ENCODE results near the gene MSMO1. TPM values are rescaled to one million over a fixed set of nuclear protein-coding genes. Genes with fewer than 3 reads are reported as not detected.

The MSMO1 gene
- polyA plus RNA-seq, 1 donor (not counting 4 experiments of a cell fraction or from before 2014, with no cell fraction given): 541 TPM

GRCh38 chr4:165324918-165325304, 2.6 kb upstream of the MSMO1 start:
- H3K79me2 ChIP-seq (ENCODE audit: control insufficient read depth, insufficient read depth, low read length): peaks cover 25% of the 10 kb centered on the region
- H3K9me3 ChIP-seq (ENCODE audit: control insufficient read depth, low read depth, low read length): peaks cover 8% of the 10 kb centered on the region
- no peak overlapping the region for H3K9ac ChIP-seq (ENCODE audit: control insufficient read depth, extremely low read depth, insufficient read depth, low read length)
- H3K4me1 ChIP-seq (ENCODE audit: control insufficient read depth, extremely low read depth, insufficient read depth, low read length): peaks cover 15% of the 10 kb centered on the region
- TF ChIP-seq CTCF (optimal IDR thresholded peaks at IDR 0.05 in 1 of 3, IDR thresholded peaks at IDR 0.05 in 1 of 3, conservative IDR thresholded peaks at IDR 0.05 in 1 of 3; ENCODE audit: extremely low read depth in 1 of 3, insufficient read depth in 2 of 3, low read length in 3 of 3) (no peak), EZH2 (IDR thresholded peaks at IDR 0.05; ENCODE audit: low read length) (no peak)
- peaks cover 4% of the 10 kb centered on the region for H4K20me1 ChIP-seq (ENCODE audit: control insufficient read depth, extremely low read depth, insufficient read depth, low read length)
- FAIRE-seq (no peak), DNase-seq (ENCODE audit: low read depth, low spot score) (no peak)
- H3K27ac ChIP-seq (ENCODE audit: control insufficient read depth, insufficient read depth, low read length): peak overlapping the region; percentile 97
- peaks cover 0 to 7% of the 10 kb centered on the region in 2 experiments for H3K36me3 ChIP-seq (ENCODE audit: control insufficient read depth in 2 of 2, extremely low read depth in 1 of 2, insufficient read depth in 2 of 2, low read length in 2 of 2)
- H2AFZ ChIP-seq (ENCODE audit: control insufficient read depth, low read length): no peak overlapping the region
- no peaks in the 10 kb centered on the region for H3K9me1 ChIP-seq (ENCODE audit: control insufficient read depth, extremely low read depth, insufficient read depth, low read length)
- no peaks in the 10 kb centered on the region for H3K27me3 ChIP-seq (ENCODE audit: control insufficient read depth, extremely low read depth, insufficient read depth, low read length)
- no peak overlapping the region for H3K4me2 ChIP-seq (ENCODE audit: control insufficient read depth, extremely low read depth, insufficient read depth, low read depth, low read length)
- no peak overlapping the region for H3K4me3 ChIP-seq (ENCODE audit: control insufficient read depth in 2 of 3, extremely low read depth in 1 of 3, insufficient read depth in 2 of 3, low read depth in 1 of 3, low read length in 3 of 3)
- dilution Hi-C loops (cut with MboI; ENCODE audit: extremely low pct_ligation_motif_present, low sequenced_read_pairs): loop anchor here (25.0 kb wide), 1 partner anchor 137 kb away; no protein-coding TSS in a partner anchor

- peak overlapping the region; percentile 34 for H2AFZ ChIP-seq (ENCODE audit: control insufficient read depth, low read length)
- peak overlapping the region; percentile 97 for H3K27ac ChIP-seq (ENCODE audit: control insufficient read depth, insufficient read depth, low read length)
Observed at GRCh38 chr4:165325732-165326512, 1.5 kb upstream of the MSMO1 start.

More at GRCh38 chr4:165325732-165326512, 1.5 kb upstream of the MSMO1 start:
- Histone ChIP-seq H3K4me3 (ENCODE audit: control insufficient read depth in 2 of 3, extremely low read depth in 1 of 3, insufficient read depth in 2 of 3, low read depth in 1 of 3, low read length in 3 of 3) (peak overlapping the region; percentile 44 to 90 (median 51)), H3K9me1 (ENCODE audit: control insufficient read depth, extremely low read depth, insufficient read depth, low read length) (no peaks in the 10 kb centered on the region), H3K4me1 (ENCODE audit: control insufficient read depth, extremely low read depth, insufficient read depth, low read length) (peaks cover 24% of the 10 kb centered on the region), H4K20me1 (ENCODE audit: control insufficient read depth, extremely low read depth, insufficient read depth, low read length) (peaks cover 13% of the 10 kb centered on the region), H3K79me2 (ENCODE audit: control insufficient read depth, insufficient read depth, low read length) (peaks cover 35% of the 10 kb centered on the region), H3K27me3 (ENCODE audit: control insufficient read depth, extremely low read depth, insufficient read depth, low read length) (no peaks in the 10 kb centered on the region), H3K36me3 (ENCODE audit: control insufficient read depth in 2 of 2, extremely low read depth in 1 of 2, insufficient read depth in 2 of 2, low read length in 2 of 2) (peaks cover 5 to 7% of the 10 kb centered on the region in 2 experiments), H3K4me2 (ENCODE audit: control insufficient read depth, extremely low read depth, insufficient read depth, low read depth, low read length) (peak overlapping the region; percentile 83), H3K9ac (ENCODE audit: control insufficient read depth, extremely low read depth, insufficient read depth, low read length) (peak overlapping the region; percentile 91), H3K9me3 (ENCODE audit: control insufficient read depth, low read depth, low read length) (peaks cover 8% of the 10 kb centered on the region)
- peak; percentile 99 for FAIRE-seq
- TF ChIP-seq CTCF (optimal IDR thresholded peaks at IDR 0.05 in 1 of 3, IDR thresholded peaks at IDR 0.05 in 1 of 3, conservative IDR thresholded peaks at IDR 0.05 in 1 of 3; ENCODE audit: extremely low read depth in 1 of 3, insufficient read depth in 2 of 3, low read length in 3 of 3): no peak
- no peak for TF ChIP-seq EZH2 (IDR thresholded peaks at IDR 0.05; ENCODE audit: low read length)
- dilution Hi-C loops (cut with MboI; ENCODE audit: extremely low pct_ligation_motif_present, low sequenced_read_pairs): loop anchor here (25.0 kb wide), 1 partner anchor 136 kb away; no protein-coding TSS in a partner anchor
- no peak for DNase-seq (ENCODE audit: low read depth, low spot score)
